BLaER1 treated with 17β-estradiol and CSF1 and Interleukin-3, amounts not matched to agents 10 nM and 100 nM (cell line): ENCODE results near the gene CCL2.

Experiments used
- H3K27ac ChIP-seq, 11 experiments: shearing (Covaris generic); formaldehyde crosslinking; 2 replicates each; pipeline ENCODE4 v1.8.1; 2022
- H3K27me3 ChIP-seq, 11 experiments: shearing (Covaris generic); formaldehyde crosslinking; 2 replicates each; pipeline ENCODE4 v1.8.1; 2022
- H3K36me3 ChIP-seq, 11 experiments: shearing (Covaris generic); formaldehyde crosslinking; 2 replicates each; pipeline ENCODE4 v1.8.1; 2022
- H3K4me1 ChIP-seq, 10 experiments: shearing (Covaris generic); formaldehyde crosslinking; 2 replicates each; pipeline ENCODE4 v1.8.1; 2022
- H3K4me2 ChIP-seq, 11 experiments: shearing (Covaris generic); formaldehyde crosslinking; 2 replicates each; pipeline ENCODE4 v1.8.1; 2022
- H3K4me3 ChIP-seq, 10 experiments: shearing (Covaris generic); formaldehyde crosslinking; 2 replicates each; pipeline ENCODE4 v1.8.1; 2022
- H3K9ac ChIP-seq, 11 experiments: shearing (Covaris generic); formaldehyde crosslinking; 2 replicates each; pipeline ENCODE4 v1.8.1; 2022
- H3K9me3 ChIP-seq, 11 experiments: shearing (Covaris generic); formaldehyde crosslinking; replicated peaks in 1 of 11; 2 replicates each; pipeline ENCODE4 v1.8.1; 2022
- H4K20me1 ChIP-seq, 11 experiments: shearing (Covaris generic); formaldehyde crosslinking; 2 replicates each; pipeline ENCODE4 v1.8.1; 2022
- Cebpa-rat ChIP-seq, 11 experiments: shearing (Covaris generic); IDR thresholded peaks; 2 replicates each; pipeline ENCODE4 v1.8.1; 2022

CCL2 gene

GRCh38 chr17:34260861-34261260, 5.8 kb downstream of the CCL2 start:
- peaks cover 0 to 81% (median 14%) of the 10 kb centered on the region in 10 experiments; a peak in 14 of 20 replicates for H3K4me1 ChIP-seq
- no peaks in the 10 kb centered on the region for H3K27me3 ChIP-seq
- no peak for TF ChIP-seq Cebpa-rat (IDR thresholded peaks at IDR 0.05)
- H3K36me3 ChIP-seq: peaks cover 0 to 11% (median 0%) of the 10 kb centered on the region in 11 experiments; a peak in 4 of 22 replicates
- H3K4me2 ChIP-seq: peak overlapping the region in 4 of 11 experiments; percentile 19 to 62 (median 24); a peak in 5 of 22 replicates
- peak overlapping the region in 3 of 11 experiments; percentile 8 to 62 (median 21); a peak in 5 of 22 replicates for H3K27ac ChIP-seq
- H3K9me3 ChIP-seq: no peaks in the 10 kb centered on the region
- no peaks in the 10 kb centered on the region; a peak in 1 of 22 replicates for H4K20me1 ChIP-seq
- H3K9ac ChIP-seq: no peak overlapping the region
- H3K4me3 ChIP-seq: no peak overlapping the region

- TF ChIP-seq Cebpa-rat (IDR thresholded peaks at IDR 0.05): no peak
- Histone ChIP-seq H3K9ac (no peak overlapping the region), H3K27ac (peak overlapping the region in 5 of 11 experiments; percentile 8 to 63 (median 29); a peak in 7 of 22 replicates), H3K4me3 (no peak overlapping the region), H3K9me3 (no peaks in the 10 kb centered on the region), H3K4me2 (peak overlapping the region in 4 of 11 experiments; percentile 20 to 62 (median 26); a peak in 6 of 22 replicates), H3K27me3 (no peaks in the 10 kb centered on the region), H3K4me1 (peaks cover 0 to 82% (median 11%) of the 10 kb centered on the region in 10 experiments; a peak in 13 of 20 replicates), H4K20me1 (no peaks in the 10 kb centered on the region; a peak in 1 of 22 replicates), H3K36me3 (peaks cover 0 to 2% (median 0%) of the 10 kb centered on the region in 11 experiments; a peak in 1 of 22 replicates)
Observed at GRCh38 chr17:34261568-34262337, 6.7 kb downstream of the CCL2 start.

DNA sequence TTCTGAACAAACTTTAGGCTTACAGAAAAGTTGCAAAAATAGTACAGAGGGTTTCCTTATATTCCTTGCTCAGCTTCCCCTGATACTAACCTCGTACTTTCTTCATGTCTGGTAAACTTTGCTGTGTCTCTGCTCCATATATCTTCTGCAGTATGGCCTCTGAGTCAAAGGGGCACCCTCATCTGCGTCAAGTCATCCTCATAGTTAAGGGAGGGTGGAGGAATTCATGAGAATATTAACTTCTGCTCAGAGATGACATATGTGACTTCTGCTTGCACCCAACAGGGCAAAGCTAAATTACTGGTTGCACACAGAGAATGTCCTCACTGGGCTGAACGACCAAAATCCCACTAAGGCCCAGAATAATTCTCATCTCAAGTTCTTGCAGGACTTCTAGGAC, 10.6 kb downstream of the CCL2 start:
- H3K4me1 ChIP-seq: peaks cover 0 to 68% (median 0%) of the 10 kb centered on the region in 10 experiments; a peak in 8 of 20 replicates
- TF ChIP-seq Cebpa-rat (IDR thresholded peaks at IDR 0.05): no peak

DNA sequence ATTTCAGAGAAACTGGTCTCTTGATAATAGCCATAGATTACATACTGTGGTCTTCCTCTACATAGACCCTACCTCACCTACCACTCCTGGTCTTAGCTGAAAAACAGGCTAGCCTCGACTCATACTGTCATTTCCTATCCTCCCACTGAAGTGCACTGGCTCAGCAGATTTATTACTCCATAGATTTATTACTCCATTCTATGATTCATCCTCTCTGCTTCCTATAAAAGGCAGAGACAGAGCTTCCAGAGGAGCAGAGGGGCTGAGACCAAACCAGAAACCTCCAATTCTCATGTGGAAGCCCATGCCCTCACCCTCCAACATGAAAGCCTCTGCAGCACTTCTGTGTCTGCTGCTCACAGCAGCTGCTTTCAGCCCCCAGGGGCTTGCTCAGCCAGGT, 14.9 kb downstream of the CCL2 start, which contains the start of gene CCL7:
Gene CCL7, plus strand, starts transcription at position 253 of the 400 bp plus-strand sequence. Its CDS starts 70 bp downstream, at position 323.
- no peaks in the 10 kb centered on the region for H3K36me3 ChIP-seq
- H3K27ac ChIP-seq: peak within 1 kb of the TSS in 2 of 11 experiments; percentile 23 to 38; a peak in 3 of 22 replicates
- TF ChIP-seq Cebpa-rat (IDR thresholded peaks at IDR 0.05): no peak
- peak within 1 kb of the TSS in 4 of 11 experiments; percentile 14 to 82 (median 73); a peak in 8 of 22 replicates for H3K4me2 ChIP-seq
- H3K9me3 ChIP-seq: no peaks in the 10 kb centered on the region
- H3K27me3 ChIP-seq: no peaks in the 10 kb centered on the region
- H3K9ac ChIP-seq: peak within 1 kb of the TSS in 2 of 11 experiments; percentile 10 to 44; a peak in 3 of 22 replicates
- peaks cover 0 to 67% (median 0%) of the 10 kb centered on the region in 10 experiments; a peak in 8 of 20 replicates for H3K4me1 ChIP-seq
- H4K20me1 ChIP-seq: no peaks in the 10 kb centered on the region
- no peak within 1 kb of the TSS for H3K4me3 ChIP-seq

More for the DNA sequence above, 10.6 kb downstream of the CCL2 start:
- no peak overlapping the region for H3K9ac ChIP-seq
- no peak overlapping the region for H3K4me3 ChIP-seq
- peak overlapping the region in 2 of 11 experiments; percentile 30 to 46; a peak in 2 of 22 replicates for H3K27ac ChIP-seq
- no peaks in the 10 kb centered on the region for H3K9me3 ChIP-seq
- peak overlapping the region in 3 of 11 experiments; percentile 46 to 48 (median 47); a peak in 6 of 22 replicates for H3K4me2 ChIP-seq
- no peaks in the 10 kb centered on the region for H3K36me3 ChIP-seq
- no peaks in the 10 kb centered on the region for H3K27me3 ChIP-seq
- H4K20me1 ChIP-seq: no peaks in the 10 kb centered on the region

DNA sequence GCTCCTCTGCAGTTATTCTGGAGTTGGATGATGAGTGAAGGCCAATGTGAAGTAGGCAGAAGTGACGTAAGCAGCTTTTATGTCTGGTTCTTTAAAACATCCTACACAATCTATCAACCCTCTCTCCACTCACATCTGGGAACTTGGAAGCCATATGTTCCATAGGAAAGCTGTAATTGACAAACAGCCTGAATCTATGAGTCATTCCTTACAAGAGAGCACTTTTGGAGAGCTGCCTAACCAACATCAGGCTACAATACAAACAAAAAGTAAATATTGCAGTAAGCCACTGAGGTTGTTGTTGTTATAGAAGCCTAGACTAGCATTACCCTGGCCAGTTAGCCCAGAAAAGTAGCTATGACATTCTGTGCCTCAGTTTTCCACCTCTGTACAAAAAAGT, 20.8 kb downstream of the CCL2 start:
- no peaks in the 10 kb centered on the region for H4K20me1 ChIP-seq
- peak overlapping the region in 2 of 11 experiments; percentile 27 to 53; a peak in 3 of 22 replicates for H3K4me2 ChIP-seq
- no peak overlapping the region for H3K9ac ChIP-seq
- H3K4me1 ChIP-seq: peaks cover 0 to 34% (median 0%) of the 10 kb centered on the region in 10 experiments; a peak in 6 of 20 replicates
- no peaks in the 10 kb centered on the region for H3K36me3 ChIP-seq
- no peaks in the 10 kb centered on the region for H3K27me3 ChIP-seq
- no peaks in the 10 kb centered on the region for H3K9me3 ChIP-seq
- no peak overlapping the region for H3K27ac ChIP-seq
- TF ChIP-seq Cebpa-rat (IDR thresholded peaks at IDR 0.05): no peak
- H3K4me3 ChIP-seq: no peak overlapping the region

DNA sequence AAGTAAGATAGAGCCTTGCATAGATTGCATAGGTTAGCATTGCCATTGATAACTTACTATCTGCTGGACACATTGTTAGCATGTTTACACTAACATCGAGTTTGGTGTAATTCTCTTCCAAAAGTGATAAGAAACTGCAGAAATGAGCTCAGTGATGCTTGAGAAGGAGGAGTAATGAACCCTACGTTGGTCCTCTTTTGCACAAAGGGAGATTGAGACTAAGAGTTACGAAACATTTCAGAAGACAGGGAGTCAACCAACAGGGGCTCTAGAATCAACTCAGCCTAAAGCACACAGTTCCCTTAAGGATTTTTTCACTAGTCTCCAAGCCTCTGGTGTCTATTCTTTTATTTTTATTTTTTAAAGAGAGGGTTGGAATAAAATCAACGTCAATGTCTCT, 21.7 kb downstream of the CCL2 start:
- no peak for TF ChIP-seq Cebpa-rat (IDR thresholded peaks at IDR 0.05)

GRCh38 chr17:34283571-34283970, 28.5 kb downstream of the CCL2 start:
- no peak for TF ChIP-seq Cebpa-rat (IDR thresholded peaks at IDR 0.05)
- Histone ChIP-seq H3K9me3 (no peaks in the 10 kb centered on the region), H3K27ac (no peak overlapping the region)

More for the DNA sequence above, 21.7 kb downstream of the CCL2 start:
- no peaks in the 10 kb centered on the region for H3K36me3 ChIP-seq
- H3K4me3 ChIP-seq: no peak overlapping the region
- H4K20me1 ChIP-seq: no peaks in the 10 kb centered on the region
- H3K27ac ChIP-seq: no peak overlapping the region
- H3K4me1 ChIP-seq: peaks cover 0 to 27% (median 0%) of the 10 kb centered on the region in 10 experiments; a peak in 6 of 20 replicates
- H3K9ac ChIP-seq: no peak overlapping the region
- no peaks in the 10 kb centered on the region for H3K9me3 ChIP-seq
- no peaks in the 10 kb centered on the region for H3K27me3 ChIP-seq
- H3K4me2 ChIP-seq: no peak overlapping the region; a peak in 1 of 22 replicates

GRCh38 chr17:34285286-34285792, 30.3 kb downstream of the CCL2 start, which contains the start of gene CCL11:
Gene CCL11 (plus strand): TSS chr17:34285742. CDS start chr17:34285809, 67 bp downstream.
- Histone ChIP-seq H3K9ac (no peak within 1 kb of the TSS), H3K4me2 (peak within 1 kb of the TSS in 1 of 11 experiments; percentile 25; a peak in 1 of 22 replicates), H3K4me3 (no peak within 1 kb of the TSS), H3K36me3 (no peaks in the 10 kb centered on the region), H3K9me3 (no peaks in the 10 kb centered on the region), H3K27me3 (no peaks in the 10 kb centered on the region), H4K20me1 (no peaks in the 10 kb centered on the region), H3K4me1 (peaks cover 0 to 12% (median 0%) of the 10 kb centered on the region in 10 experiments; a peak in 2 of 20 replicates), H3K27ac (no peak within 1 kb of the TSS)
- no peak for TF ChIP-seq Cebpa-rat (IDR thresholded peaks at IDR 0.05)

More at GRCh38 chr17:34283571-34283970, 28.5 kb downstream of the CCL2 start:
- H3K4me1 ChIP-seq: peaks cover 0 to 12% (median 0%) of the 10 kb centered on the region in 10 experiments; a peak in 2 of 20 replicates
- no peaks in the 10 kb centered on the region for H3K36me3 ChIP-seq
- H3K4me2 ChIP-seq: no peak overlapping the region
- no peaks in the 10 kb centered on the region for H3K27me3 ChIP-seq
- H3K9ac ChIP-seq: no peak overlapping the region
- H4K20me1 ChIP-seq: no peaks in the 10 kb centered on the region
- H3K4me3 ChIP-seq: no peak overlapping the region

DNA sequence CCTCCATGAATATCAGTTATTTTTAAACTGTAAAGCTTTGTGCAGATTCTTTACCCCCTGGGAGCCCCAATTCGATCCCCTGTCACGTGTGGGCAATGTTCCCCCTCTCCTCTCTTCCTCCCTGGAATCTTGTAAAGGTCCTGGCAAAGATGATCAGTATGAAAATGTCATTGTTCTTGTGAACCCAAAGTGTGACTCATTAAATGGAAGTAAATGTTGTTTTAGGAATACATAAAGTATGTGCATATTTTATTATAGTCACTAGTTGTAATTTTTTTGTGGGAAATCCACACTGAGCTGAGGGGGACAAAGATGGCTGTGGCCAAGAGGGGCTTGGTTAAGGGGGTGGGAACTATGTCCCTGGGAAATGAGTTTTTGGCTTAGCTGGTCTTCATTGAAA, 32.8 kb downstream of the CCL2 start:
- Histone ChIP-seq H3K36me3 (no peaks in the 10 kb centered on the region), H4K20me1 (no peaks in the 10 kb centered on the region), H3K4me1 (peaks cover 0 to 7% (median 0%) of the 10 kb centered on the region in 10 experiments; a peak in 2 of 20 replicates), H3K9me3 (no peaks in the 10 kb centered on the region), H3K9ac (no peak overlapping the region), H3K4me2 (no peak overlapping the region), H3K4me3 (no peak overlapping the region), H3K27me3 (no peaks in the 10 kb centered on the region), H3K27ac (no peak overlapping the region)
- no peak for TF ChIP-seq Cebpa-rat (IDR thresholded peaks at IDR 0.05)
